GM21723 (cell line): ENCODE measurements around the gene PRKCZ.

Experiments
- ATAC-seq: cut with Tn5 transposase; IDR thresholded peaks from one replicate; pipeline ENCODE4 v1.9.1; 2021; ENCODE audit warnings: mild to moderate bottlenecking, moderate library complexity; ENCODE audit not compliant: unreplicated experiment

The PRKCZ gene

DNA sequence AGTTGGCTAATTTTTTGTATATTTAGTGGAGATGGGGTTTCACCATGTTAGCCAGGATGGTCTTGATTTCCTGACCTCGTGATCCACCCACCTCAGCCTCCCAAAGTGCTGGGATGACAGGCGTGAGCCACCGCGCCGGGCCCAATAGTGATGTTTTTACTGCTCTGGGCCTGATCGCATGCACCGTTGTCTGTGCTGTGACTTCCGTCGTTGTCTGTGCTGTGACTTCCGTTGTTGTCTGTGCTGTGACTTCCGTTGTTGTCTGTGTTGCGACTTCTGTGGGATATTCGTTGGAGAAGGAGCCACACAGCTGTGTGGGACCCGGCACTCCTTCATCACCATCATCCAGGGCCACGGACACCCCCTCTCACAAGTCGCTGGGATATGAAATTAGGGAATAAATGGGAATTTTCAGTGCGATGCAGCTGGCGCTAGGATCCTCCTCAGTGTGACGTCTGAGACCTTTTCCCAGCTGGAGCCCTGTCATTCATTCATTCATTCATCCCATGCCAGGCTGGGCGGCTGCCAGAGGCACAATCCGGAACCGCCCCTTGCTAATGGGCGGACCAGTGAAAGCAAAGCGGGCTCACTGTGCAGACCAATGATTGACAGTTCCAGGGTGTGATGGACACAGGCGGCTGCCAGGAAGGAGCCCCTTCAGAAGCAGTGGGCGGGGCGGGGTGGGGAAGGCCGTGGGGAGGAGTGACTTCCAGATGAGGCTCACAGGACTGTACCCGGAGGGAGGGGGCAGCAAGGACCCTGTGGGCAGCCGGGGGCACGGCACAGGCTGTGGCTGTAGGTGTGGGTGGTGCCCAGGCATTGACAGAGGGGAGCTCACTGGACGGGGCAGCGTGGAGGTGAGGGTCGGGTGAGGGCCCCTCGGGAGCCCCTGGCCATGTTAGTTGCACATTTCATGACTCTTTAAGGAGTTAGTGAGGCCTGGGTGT lies 48.9 kb downstream of the PRKCZ start:
- no peak for ATAC-seq

DNA sequence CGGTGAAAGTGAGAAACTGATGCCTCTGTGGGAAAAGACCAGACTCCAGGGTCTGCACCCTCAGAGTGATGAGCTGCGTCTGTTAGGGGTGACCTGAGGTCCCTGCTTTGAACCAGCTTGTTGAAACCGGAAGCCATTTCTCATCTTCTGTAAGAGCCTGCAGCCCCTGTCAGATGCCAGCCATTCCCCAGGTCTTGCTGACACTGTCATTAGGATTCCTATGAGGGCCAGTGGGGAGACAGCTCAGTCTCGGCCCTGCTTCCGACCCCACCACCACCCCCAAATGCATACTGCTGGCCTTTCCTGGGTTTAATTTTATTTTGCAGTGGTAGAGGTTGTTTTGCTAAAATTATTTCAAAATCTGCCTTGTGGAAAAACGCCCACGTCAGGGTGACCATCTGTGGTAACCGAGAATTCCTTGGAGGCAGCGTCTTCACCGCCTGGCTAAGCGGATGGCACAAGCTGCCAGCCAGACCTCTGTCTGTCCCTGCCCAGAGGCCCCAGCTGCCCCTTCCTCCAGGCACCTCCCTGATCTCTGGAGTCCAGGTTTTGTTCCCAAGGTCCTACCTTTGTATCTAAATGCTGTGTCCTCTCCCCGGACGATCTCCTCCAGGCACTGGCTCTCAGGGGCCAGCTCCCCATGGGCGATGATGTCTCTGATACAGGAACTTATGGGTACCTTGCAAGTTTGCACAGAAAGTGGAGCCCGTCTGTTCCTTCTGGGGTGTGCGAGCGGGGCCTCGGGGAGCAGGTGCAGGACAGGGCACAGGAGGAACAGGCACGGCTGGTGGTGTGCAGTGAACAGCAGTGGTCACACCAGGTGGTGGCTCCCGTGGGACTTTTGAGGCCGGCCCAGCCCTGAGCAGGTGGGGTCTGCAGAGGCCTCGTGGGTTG lies 49.9 kb downstream of the PRKCZ start:
- ATAC-seq, result no peak

DNA sequence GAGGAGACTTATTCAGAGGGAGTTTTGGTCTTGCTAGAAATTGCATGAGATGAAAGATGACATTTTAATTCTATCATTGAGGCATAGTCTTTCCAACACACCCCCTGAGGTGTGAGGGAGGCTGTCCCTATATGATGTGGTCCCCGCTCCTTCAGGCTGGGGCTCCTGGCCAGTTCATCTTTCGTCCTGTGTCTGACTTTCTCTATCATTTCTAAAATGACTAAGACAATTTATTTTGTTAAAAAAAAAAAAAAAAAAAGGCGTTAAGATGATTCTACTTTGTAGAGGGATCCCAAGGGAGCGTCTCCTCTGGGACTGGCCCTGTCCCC lies 50.5 kb downstream of the PRKCZ start:
- no peak for ATAC-seq

DNA sequence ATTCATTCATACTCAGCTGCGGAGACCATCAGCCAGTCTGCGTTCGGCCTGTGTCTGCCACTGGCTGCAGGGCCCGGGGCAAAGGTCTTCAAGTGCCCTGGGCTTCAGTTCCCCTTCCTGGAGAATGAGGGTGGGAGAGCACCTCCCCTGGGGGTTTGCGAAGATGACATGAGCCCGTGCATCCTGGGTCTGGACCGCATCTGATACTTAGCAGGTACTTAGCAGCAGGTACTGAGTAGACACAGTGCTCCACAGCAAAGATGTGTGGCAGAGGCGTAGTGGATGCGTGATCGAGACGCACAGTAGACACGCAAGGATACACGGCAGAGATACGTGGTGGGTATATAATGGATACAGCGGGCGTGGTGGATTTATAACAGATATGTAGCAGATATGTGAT lies 51.3 kb downstream of the PRKCZ start:
- ATAC-seq, result no peak

DNA sequence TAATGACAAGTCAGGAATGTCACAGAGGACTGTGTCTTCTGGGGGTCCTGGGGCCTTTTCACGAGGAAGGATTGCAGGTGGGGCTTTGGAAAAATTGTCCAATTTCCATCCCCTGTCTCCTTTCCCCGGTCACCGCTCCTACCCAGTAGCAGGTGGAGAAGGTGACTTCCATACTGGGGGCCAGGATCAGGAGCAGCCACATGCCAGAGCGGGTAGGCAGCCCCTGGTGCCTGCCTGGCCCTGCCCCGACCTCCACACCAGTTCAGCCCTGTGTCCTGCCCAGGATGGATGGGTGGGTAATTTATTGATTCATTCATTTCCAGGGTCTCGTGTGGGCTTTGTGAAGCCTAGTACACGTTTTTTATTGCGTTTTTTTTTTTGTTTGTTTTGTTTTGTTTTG lies 51.7 kb downstream of the PRKCZ start:
- no peak for ATAC-seq

DNA sequence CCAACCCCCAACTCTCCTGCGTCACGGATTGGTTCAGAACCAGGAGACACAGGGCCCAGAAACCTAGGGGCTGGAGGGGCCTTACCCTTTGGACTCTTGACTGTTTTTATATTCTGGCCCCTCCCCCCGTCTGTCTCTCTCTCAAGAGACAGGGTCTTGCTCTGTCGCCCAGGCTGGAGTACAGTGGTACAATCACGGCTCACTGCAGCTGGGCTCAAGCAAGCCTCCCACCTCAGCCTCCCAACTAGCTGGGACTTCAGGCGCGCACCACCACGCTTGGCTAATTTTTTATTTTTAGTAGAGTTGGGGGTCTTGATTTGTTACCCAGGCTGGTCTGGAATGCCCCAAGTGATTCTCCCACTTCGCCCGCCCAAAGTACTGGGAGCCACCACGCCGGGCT lies 52.5 kb downstream of the PRKCZ start:
- no peak for ATAC-seq

DNA sequence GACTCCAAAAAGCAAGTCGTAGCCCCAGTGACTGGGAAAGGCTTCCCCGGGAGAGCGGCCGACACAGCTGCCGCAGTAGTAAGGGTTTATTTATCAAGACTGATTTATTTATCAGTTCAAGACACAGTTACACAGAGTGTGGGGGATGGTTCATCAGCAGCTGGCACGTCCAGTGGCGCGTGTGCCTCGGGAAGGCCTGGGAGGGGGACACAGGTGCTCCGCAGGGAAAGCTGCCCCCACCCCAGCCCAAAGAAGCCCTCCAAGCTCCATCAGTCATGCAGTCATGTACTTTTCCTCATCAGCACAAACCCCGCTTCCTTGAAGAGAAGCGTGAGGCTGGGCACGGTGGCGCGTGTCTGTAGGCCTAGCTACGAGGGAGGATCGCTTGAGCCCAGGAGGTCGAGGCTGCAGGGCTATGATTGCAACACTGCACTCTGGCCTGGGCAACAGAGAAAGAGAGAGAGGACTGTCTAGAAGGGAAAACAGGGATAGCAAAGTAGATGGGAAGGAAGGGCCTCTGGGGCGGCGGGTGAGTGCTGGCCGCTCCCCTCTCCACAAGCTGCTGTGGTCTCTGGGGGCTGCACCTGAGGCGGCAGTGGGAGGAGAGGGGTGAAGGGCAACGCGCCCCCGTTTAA lies 53.2 kb downstream of the PRKCZ start:
- ATAC-seq, result no peak

DNA sequence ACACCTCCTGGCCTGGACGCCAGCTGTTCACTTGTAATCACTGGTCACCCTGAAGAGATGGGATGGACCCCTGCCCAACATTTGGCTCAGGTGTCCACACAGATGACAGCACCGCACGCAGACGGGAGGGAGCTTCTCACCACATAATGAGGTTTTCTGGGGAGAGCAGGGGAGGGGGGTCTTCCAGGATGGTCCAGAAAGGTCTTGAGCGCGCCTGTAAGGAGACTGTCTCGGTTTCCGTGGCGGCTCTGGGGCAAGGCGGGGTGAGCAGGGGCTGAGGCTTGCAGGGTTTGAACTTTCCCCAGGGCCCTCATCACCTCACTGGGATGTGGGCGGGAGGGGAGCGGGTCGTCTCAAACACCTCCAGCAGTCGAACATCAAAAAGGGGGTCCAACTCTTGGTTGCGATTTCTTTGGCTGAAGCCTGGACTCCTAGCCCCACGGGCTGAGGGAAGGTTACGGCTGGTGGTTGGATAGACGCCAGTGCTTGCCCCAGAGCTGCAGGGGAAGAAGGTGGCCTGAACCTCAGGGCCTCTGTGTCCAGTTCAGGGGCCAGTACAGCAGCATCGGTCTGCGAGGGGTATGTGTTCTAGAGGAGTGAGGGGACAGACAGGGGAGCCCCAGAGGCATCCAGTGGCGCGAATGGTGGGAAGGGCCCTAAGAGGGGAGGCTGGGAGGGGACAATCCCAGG lies 53.8 kb downstream of the PRKCZ start:
- no peak for ATAC-seq

DNA sequence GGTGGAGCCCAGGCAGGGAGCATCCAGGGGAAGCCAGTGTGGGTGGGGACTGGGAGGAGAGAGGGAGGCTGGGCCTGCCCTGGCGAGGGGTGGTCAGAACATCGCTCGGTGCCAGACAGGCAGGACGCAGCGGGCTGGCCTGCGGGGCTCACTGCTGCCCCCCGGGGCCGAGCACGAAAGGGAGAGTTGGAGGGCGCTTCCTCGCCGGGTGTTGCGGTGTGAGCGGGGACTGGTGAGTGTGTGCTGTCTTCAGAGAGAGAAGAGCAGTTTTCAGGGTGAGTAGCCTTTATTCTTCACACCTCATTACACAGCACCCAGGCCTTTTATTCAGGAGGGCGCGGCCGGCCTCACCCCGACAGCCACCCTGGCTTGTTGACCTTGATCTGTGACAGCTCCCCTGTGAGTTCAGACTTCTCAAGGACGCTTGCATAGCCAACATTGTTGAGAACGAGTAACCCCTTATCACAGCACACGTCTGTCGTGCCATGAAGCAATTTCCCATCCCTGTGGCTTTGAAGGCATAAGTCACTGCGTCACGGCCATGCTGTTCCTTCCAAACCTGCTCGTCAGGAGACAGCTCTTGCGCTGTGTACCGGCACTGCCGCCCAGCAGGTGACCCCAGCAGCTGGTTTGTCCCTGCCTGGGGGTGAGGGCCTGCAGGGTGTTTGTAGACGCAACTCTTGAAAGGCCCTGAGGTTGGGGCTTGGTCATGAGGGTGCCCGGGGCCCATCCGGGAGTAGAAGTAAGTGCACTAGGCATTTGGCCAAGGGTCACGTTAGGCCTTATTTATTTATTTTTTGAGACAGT lies 54.6 kb downstream of the PRKCZ start:
- no peak for ATAC-seq

DNA sequence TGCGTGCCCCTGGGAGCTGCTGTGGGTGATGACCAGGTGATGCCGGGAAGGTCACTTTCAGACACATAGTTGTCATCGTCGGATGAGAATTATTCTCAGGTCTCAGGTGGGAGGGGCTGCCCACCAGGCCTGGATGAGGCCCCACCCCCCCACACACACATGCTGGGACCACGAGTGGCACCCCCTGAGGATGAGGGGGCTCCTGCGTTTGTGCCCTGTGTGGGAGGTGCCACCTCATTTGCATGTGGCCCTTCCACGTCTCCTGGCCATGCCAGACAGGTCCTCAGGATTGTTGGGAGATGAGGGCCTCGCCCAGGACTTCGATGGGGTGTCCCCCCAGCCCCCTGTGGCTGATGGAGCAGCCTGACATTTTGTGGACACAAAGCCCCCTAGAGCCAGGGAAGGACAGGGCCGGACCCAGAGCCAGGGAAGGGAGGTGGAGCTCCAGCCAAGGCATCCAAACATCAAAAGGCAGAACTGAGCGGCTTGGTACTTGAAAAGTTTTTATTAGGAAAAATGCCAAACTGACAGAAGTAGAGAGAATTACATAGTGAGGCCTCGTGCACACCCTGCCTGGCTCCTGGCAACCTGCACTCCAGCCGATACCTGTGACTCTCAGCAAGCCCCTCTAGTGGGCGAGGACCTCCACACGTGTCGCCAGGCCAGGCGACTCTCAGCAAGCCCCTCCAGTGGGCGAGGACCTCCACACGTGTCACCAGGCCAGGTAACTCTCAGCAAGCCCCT lies 55.7 kb downstream of the PRKCZ start:
- ATAC-seq, result no peak

DNA sequence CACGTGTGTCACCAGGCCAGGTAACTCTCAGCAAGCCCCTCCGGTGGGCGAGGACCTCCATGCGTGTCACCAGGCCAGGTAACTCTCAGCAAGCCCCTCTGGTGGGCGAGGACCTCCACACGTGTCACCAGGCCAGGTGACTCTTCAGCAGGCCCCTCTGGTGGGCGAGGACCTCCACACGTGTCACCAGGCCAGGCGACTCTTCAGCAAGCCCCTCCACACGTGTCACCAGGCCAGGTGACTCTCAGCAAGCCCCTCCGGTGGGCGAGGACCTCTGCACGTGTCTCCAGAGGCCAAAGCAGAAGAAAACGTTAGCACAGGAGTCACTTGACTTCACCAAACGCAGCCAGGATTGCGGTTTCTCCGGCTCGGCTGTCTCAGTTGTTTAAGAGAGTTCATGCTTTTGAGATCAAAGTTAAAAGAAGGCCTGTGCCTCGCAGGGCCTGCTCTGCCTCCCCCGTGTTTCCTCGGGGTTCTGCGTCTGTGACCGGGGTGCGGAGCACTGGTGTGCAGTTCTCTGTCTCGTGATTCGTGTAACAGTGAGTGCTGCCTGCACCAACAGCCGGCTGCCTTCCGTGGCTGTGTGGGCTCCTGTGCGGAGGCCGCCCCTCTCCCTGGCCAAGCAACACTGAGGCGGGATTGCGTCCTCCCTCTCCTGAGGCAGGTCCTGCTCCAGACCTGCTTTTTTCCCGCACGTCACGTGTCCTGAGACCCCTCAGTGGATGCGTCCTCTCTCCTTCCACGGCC lies 56.6 kb downstream of the PRKCZ start:
- no peak for ATAC-seq

DNA sequence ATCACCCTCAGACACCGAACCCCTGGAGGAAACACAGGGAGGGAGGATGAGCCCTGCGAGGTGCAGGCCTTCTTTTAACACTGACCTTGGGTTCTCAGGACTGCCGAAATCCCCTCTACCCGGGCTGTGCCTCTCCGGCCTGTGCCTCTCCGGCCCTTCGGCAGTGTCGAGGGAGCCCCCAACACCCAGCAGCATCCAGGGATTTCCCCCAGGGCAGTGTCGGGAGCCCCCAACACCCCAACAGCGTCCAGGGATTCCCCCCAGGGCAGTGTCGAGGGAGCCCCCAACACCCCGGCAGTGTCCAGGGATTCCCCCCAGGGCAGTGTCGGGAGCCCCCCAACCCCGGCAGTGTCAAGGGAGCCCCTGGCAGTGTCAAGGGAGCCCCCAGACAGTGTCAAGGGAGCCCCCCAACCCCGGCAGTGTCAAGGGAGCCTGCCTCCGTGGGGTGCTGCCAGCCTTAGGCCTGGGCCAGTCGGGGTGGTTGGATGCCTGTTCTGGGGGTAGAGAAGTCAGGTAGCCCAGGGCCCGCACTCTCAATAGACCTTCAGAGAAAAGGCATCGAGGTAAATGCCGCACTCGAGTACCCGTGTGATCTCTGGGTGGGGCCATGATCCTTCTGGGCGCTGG lies 57.5 kb downstream of the PRKCZ start:
- no peak for ATAC-seq

DNA sequence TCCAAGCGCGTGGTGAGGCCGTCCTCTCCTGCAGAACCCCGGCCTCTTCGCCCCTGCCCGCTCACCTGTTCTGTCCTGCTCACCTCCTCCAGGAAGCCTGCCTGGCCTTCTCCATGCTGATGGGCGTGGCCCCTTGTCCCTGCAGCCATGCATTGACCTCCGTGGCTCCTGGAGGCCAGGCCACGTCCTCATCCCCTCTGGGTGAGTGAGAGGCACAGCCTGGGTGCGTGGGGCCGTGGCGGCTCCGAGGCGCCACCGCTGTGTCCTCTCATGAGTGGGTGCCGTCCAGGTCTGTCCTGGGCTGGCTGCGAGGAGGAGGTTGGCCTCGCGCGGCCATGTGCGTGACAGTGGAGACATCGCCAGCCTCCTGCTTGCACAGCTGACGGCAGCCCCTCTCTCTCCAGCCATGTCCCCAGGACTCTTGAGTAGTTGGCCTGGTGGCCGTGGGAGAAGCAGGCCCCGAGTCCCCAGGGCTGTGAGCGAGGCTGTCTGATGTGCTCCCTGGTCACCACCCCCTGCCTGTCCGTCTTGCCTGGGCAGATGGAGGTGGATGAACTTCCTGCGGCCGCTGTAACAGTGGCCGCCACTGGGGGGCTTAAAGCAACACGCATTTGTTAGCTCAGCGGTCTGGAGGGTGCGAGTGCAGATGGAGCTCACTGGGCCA lies 58.1 kb downstream of the PRKCZ start:
- ATAC-seq, result no peak

DNA sequence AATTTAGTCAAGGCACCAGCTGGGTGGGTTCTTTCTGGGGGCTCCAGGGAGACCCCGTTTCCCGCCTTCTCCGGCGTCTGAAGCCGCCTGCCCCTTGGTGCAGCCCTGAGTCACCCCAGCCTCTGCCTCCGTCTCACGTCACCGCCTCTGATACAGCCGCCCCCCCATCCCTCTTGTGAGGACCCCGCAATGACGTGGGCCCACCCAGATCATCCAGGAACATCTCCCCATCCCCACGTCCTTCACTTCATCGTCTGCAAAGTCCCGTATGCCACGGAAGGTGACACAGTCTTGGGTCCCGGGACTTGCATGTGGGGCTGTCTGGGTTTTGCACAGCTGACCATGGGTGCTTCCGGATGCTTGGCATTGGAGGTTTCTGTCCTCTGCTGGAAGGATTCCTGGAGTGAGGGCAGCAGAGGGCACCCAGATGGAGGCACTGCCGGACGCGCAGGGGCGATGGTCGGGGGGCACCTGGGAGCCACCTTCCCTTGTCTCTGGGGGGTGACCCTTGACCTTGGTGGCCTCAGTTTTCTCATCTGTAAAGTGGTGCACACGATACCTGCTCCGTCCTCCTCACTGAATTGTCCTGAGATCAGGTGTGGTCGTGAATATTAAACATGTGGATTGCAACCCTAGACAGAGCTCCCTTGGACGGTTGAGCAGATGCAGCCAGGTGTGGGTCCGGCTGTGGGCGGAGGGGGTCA lies 58.8 kb downstream of the PRKCZ start:
- ATAC-seq, result no peak

DNA sequence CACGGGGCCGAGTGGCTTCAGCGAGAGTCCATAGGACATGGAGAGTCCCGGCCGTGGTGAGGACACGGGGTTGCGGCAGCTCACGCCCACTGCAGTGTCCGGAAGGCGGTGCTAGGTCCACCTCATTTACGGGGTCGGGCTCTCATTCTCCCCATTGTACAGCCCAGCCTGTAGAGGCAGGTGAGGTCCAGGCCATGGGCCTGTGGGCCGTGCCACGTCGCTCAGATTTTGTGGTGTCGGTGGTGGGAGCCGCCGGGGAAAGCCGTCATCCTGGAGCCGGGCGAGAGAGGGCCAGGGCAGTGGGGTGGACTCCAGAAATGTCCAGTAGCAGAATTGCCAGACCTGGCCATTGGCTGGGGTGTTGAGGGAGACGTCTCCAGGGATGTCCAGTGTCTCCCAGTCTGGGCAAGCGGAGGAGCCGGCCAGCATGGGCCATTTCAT lies 59.4 kb downstream of the PRKCZ start:
- no peak for ATAC-seq

DNA sequence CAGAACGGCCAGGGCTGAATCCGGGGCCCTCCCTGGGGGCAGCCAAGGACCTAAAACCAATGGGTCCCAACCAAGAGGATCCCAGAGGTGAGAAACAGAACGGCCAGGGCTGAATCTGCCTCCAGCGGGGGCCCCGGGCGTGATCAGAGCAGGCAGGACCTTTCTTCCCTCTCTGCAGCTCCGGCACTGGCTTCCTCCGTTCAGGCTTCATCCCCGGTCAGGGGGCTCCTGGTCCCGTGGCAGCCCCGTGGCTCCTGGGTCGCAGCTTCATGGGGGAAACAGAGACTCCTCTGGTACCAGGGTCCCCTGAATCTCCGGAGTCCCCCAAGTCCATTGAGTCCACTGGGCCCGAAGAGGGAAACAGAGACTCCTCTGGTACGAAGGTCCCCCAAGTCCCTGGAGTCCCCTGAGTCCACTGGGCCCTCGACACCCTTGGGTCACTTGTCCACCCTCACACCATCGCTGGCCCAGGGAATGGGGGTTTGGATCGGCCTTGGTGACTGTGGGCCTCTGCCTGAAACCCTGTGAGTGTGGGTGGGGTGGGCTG lies 60.1 kb downstream of the PRKCZ start:
- ATAC-seq, result no peak
